ENCODE results near the gene ZNF672.
"Not testable (repeated sequence)": the region's sequence is repeated elsewhere in the genome, so short reads cannot be mapped to it uniquely, and the experiment has no call there.

Gene ZNF672

GRCh38 chr1:248798791-248799190 lies 39.2 kb upstream of the ZNF672 start:
- no peak for TF ChIP-seq EZH2phosphoT487 (IDR thresholded peaks at IDR 0.05; ENCODE audit: borderline replicate concordance)
- no peak for TF ChIP-seq CTCF (conservative IDR thresholded peaks at IDR 0.05; ENCODE audit: low read length)
- Histone ChIP-seq H3K4me2 (ENCODE audit: low read depth, low read length, poor library complexity, severe bottlenecking) (no peak overlapping the region), H3K36me3 (ENCODE audit: insufficient read depth, low read length) (no peaks in the 10 kb centered on the region), H3K9me2 (replicated peaks; ENCODE audit: low read depth, low read length) (no peaks in the 10 kb centered on the region), H3K9ac (ENCODE audit: low read depth, low read length, poor library complexity, severe bottlenecking) (no peak overlapping the region), H2AFZ (ENCODE audit: low read length) (no peak overlapping the region), H3K79me2 (ENCODE audit: insufficient read depth, low read length) (no peaks in the 10 kb centered on the region), H4K20me1 (ENCODE audit: insufficient read depth, low read length, poor library complexity, severe bottlenecking) (no peaks in the 10 kb centered on the region), H3K27me3 (ENCODE audit: insufficient read depth, low read length, poor library complexity, severe bottlenecking) (no peaks in the 10 kb centered on the region), H3K9me3 (ENCODE audit: insufficient read depth, low read depth, low read length) (no peaks in the 10 kb centered on the region; the same call in 1 of the 2 replicates), H3K4me1 (ENCODE audit: insufficient read depth, low read length, poor library complexity, severe bottlenecking) (no peaks in the 10 kb centered on the region), H3F3A (ENCODE audit: low read depth) (no peaks in the 10 kb centered on the region), H3K4me3 (ENCODE audit: low read length, poor library complexity, severe bottlenecking) (no peak overlapping the region)

- Histone ChIP-seq H3F3A (ENCODE audit: low read depth) (no peaks in the 10 kb centered on the region), H3K4me1 (ENCODE audit: insufficient read depth, low read length, poor library complexity, severe bottlenecking) (no peaks in the 10 kb centered on the region), H4K20me1 (ENCODE audit: insufficient read depth, low read length, poor library complexity, severe bottlenecking) (no peaks in the 10 kb centered on the region), H3K4me3 (ENCODE audit: low read length, poor library complexity, severe bottlenecking) (no peak overlapping the region), H3K27me3 (ENCODE audit: insufficient read depth, low read length, poor library complexity, severe bottlenecking) (no peaks in the 10 kb centered on the region), H3K9me2 (replicated peaks; ENCODE audit: low read depth, low read length) (no peaks in the 10 kb centered on the region), H3K9me3 (ENCODE audit: insufficient read depth, low read depth, low read length) (no peaks in the 10 kb centered on the region), H3K9ac (ENCODE audit: low read depth, low read length, poor library complexity, severe bottlenecking) (no peak overlapping the region), H3K36me3 (ENCODE audit: insufficient read depth, low read length) (no peaks in the 10 kb centered on the region), H3K4me2 (ENCODE audit: low read depth, low read length, poor library complexity, severe bottlenecking) (no peak overlapping the region), H3K79me2 (ENCODE audit: insufficient read depth, low read length) (no peaks in the 10 kb centered on the region), H2AFZ (ENCODE audit: low read length) (no peak overlapping the region)
- TF ChIP-seq CTCF (conservative IDR thresholded peaks at IDR 0.05; ENCODE audit: low read length) (no peak), EZH2phosphoT487 (IDR thresholded peaks at IDR 0.05; ENCODE audit: borderline replicate concordance) (no peak)
Measured at GRCh38 chr1:248800459-248800858, 37.6 kb upstream of the ZNF672 start.

- H3K4me3 ChIP-seq (ENCODE audit: low read length, poor library complexity, severe bottlenecking) = no peak overlapping the region
- H3K4me2 ChIP-seq (ENCODE audit: low read depth, low read length, poor library complexity, severe bottlenecking) = no peak overlapping the region
- no peaks in the 10 kb centered on the region for H3K36me3 ChIP-seq (ENCODE audit: insufficient read depth, low read length)
- H2AFZ ChIP-seq (ENCODE audit: low read length) = no peak overlapping the region
- no peaks in the 10 kb centered on the region for H3F3A ChIP-seq (ENCODE audit: low read depth)
- no peak overlapping the region for H3K9ac ChIP-seq (ENCODE audit: low read depth, low read length, poor library complexity, severe bottlenecking)
- no peaks in the 10 kb centered on the region for H3K79me2 ChIP-seq (ENCODE audit: insufficient read depth, low read length)
- H3K9me3 ChIP-seq (ENCODE audit: insufficient read depth, low read depth, low read length) = no peaks in the 10 kb centered on the region
- no peaks in the 10 kb centered on the region for H3K4me1 ChIP-seq (ENCODE audit: insufficient read depth, low read length, poor library complexity, severe bottlenecking)
- no peaks in the 10 kb centered on the region for H4K20me1 ChIP-seq (ENCODE audit: insufficient read depth, low read length, poor library complexity, severe bottlenecking)
- TF ChIP-seq CTCF (conservative IDR thresholded peaks at IDR 0.05; ENCODE audit: low read length) = no peak
- no peak for TF ChIP-seq EZH2phosphoT487 (IDR thresholded peaks at IDR 0.05; ENCODE audit: borderline replicate concordance)
- H3K9me2 ChIP-seq (replicated peaks; ENCODE audit: low read depth, low read length) = no peaks in the 10 kb centered on the region
- H3K27me3 ChIP-seq (ENCODE audit: insufficient read depth, low read length, poor library complexity, severe bottlenecking) = no peaks in the 10 kb centered on the region
Measured at GRCh38 chr1:248802454-248802853, 35.6 kb upstream of the ZNF672 start.

GRCh38 chr1:248803501-248803900 lies 34.5 kb upstream of the ZNF672 start:
- not testable (repeated sequence) for H3K9me2 ChIP-seq (replicated peaks; ENCODE audit: low read depth, low read length); H3K27me3 ChIP-seq (ENCODE audit: insufficient read depth, low read length, poor library complexity, severe bottlenecking); H2AFZ ChIP-seq (ENCODE audit: low read length); H3K9me3 ChIP-seq (ENCODE audit: insufficient read depth, low read depth, low read length); H4K20me1 ChIP-seq (ENCODE audit: insufficient read depth, low read length, poor library complexity, severe bottlenecking); H3K4me2 ChIP-seq (ENCODE audit: low read depth, low read length, poor library complexity, severe bottlenecking); H3F3A ChIP-seq (ENCODE audit: low read depth); H3K4me3 ChIP-seq (ENCODE audit: low read length, poor library complexity, severe bottlenecking); H3K36me3 ChIP-seq (ENCODE audit: insufficient read depth, low read length); H3K79me2 ChIP-seq (ENCODE audit: insufficient read depth, low read length); H3K4me1 ChIP-seq (ENCODE audit: insufficient read depth, low read length, poor library complexity, severe bottlenecking); H3K9ac ChIP-seq (ENCODE audit: low read depth, low read length, poor library complexity, severe bottlenecking)
